Glutamatergic neuron (in vitro differentiated cells): Measurements from ENCODE around the gene SNX13. TPM values are rescaled to one million over a fixed set of nuclear protein-coding genes. Genes with fewer than 3 reads are reported as not detected.

Source experiments
- DNase-seq: peaks from one replicate; pipeline ENCODE4 v3.0.0; 2022
- H3K27ac Mint-ChIP-seq: one replicate; pipeline ENCODE4 v1.8.0; 2020; ENCODE audit warnings: mild to moderate bottlenecking, mixed read lengths, inconsistent platforms; ENCODE audit not compliant: unreplicated experiment
- H3K27me3 Mint-ChIP-seq: one replicate; pipeline ENCODE4 v1.8.0; 2020; ENCODE audit warnings: mild to moderate bottlenecking, moderate library complexity, mixed read lengths, inconsistent platforms; ENCODE audit not compliant: unreplicated experiment
- H3K36me3 Mint-ChIP-seq: one replicate; pipeline ENCODE4 v1.8.0; 2020; ENCODE audit warnings: mild to moderate bottlenecking, mixed read lengths, inconsistent platforms; ENCODE audit not compliant: unreplicated experiment
- H3K4me1 Mint-ChIP-seq: one replicate; pipeline ENCODE4 v1.8.0; 2020; ENCODE audit warnings: mild to moderate bottlenecking, low read depth, mixed read lengths, inconsistent platforms; ENCODE audit not compliant: unreplicated experiment
- H3K4me3 Mint-ChIP-seq: one replicate; pipeline ENCODE4 v1.8.0; 2020; ENCODE audit warnings: mild to moderate bottlenecking, mixed read lengths, inconsistent platforms; ENCODE audit not compliant: unreplicated experiment
- H3K9me3 Mint-ChIP-seq: one replicate; pipeline ENCODE4 v1.8.0; 2020; ENCODE audit warnings: mild to moderate bottlenecking, moderate library complexity, mixed read lengths, inconsistent platforms; ENCODE audit not compliant: unreplicated experiment
- CTCF ChIP-seq: fragments of 200-600 bp; sonication (generic); IDR thresholded peaks from one replicate; pipeline ENCODE4 v1.5.0; 2021; ENCODE audit not compliant: partially characterized antibody, unreplicated experiment
- total RNA-seq: library from RNA; stranded (reverse); fragmentation: NEBNext Ultra II Directional; extraction: Animal tissue kit (Norgen Biotek cat#: 25700); gene quantifications from one replicate; pipeline ENCODE4 v1.2.1, GENCODE V29; 2021; ENCODE audit not compliant: unreplicated experiment

Gene SNX13
- total RNA-seq, 1 donor from 2014 or later, result 29.9 TPM

DNA sequence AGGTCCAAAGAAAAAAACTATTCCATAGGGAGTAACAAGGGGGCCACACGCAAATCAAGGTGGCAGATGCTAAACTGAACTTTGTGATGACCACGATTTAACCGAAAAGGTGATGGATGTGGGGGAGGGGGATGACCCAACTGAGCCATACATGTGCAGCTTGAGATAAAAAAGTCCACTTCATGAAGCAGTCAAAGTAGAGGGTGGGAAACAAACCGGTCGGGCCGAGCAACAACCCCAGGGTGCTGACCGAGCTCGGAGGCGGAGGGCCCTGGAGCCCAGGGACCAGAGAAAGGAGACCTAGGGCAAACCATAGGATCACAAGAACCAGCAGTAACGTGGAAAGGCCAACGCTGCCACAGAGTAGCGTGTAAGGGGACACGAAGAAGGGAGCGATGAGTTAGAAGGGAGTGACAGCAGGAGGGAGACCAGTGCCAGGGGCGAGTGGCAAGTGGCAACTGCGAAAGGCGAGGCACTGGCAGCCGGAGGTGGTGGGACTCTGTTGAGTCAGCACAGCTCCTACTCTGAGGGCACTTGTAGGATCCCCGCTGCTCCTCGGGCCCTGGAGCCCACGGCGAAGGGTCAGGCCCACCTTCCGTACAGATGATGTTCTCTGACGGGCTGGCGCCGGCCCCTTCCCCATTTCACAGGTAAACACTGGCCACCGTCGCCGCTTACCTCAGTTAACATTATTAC is 540 bp downstream of the SNX13 start:
- no peaks in the 10 kb centered on the region for H3K36me3 Mint-ChIP-seq
- TF ChIP-seq CTCF, result no peak
- peaks cover 8% of the 10 kb centered on the region for H3K9me3 Mint-ChIP-seq
- peak overlapping the region; percentile 94 for H3K27ac Mint-ChIP-seq
- peak overlapping the region; percentile 97 for H3K4me3 Mint-ChIP-seq
- DNase-seq, result peak; percentile 42
- peaks cover 8% of the 10 kb centered on the region for H3K27me3 Mint-ChIP-seq
- peaks cover 15% of the 10 kb centered on the region for H3K4me1 Mint-ChIP-seq

- H3K27me3 Mint-ChIP-seq, result peaks cover 8% of the 10 kb centered on the region
- H3K4me1 Mint-ChIP-seq, result peaks cover 15% of the 10 kb centered on the region
- peaks cover 8% of the 10 kb centered on the region for H3K9me3 Mint-ChIP-seq
- peak overlapping the region; percentile 94 for H3K27ac Mint-ChIP-seq
- no peak for DNase-seq
- no peaks in the 10 kb centered on the region for H3K36me3 Mint-ChIP-seq
- H3K4me3 Mint-ChIP-seq, result peak overlapping the region; percentile 97
- no peak for TF ChIP-seq CTCF
Measured at GRCh38 chr7:17939211-17939605, 1.1 kb downstream of the SNX13 start.

DNA sequence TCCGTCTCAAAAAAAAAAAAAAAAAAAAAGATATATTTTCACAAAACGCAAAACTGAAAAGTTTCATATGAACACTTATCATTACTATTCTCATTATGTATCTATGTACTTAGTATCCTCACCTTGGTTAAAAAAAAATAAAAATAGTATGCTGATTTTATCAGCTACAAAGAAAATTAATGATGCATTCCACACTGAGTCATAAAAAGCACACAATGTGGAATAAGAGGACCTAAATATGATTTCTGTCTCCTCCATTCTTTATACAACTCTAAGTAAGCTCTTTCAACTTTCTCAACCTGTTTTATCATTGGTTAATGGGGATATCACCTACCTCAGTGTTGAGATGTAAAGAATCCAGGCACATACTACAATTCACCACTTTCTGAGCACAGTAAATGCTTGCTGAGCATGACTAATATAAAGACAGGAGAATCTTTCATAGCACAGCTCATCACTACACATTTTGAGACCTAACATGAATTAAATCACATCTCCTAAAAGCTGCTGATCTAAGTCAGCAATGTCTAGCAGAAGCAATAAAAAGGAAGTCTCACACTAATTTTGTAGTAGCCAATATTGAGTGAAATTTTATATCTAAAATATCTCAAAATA is 2.7 kb downstream of the SNX13 start:
- TF ChIP-seq CTCF, result no peak
- H3K4me3 Mint-ChIP-seq, result peak overlapping the region; percentile 56
- H3K9me3 Mint-ChIP-seq, result peaks cover 8% of the 10 kb centered on the region
- H3K27me3 Mint-ChIP-seq, result peaks cover 8% of the 10 kb centered on the region
- no peak overlapping the region for H3K27ac Mint-ChIP-seq
- H3K4me1 Mint-ChIP-seq, result peaks cover 15% of the 10 kb centered on the region
- H3K36me3 Mint-ChIP-seq, result no peaks in the 10 kb centered on the region
- DNase-seq, result no peak

DNA sequence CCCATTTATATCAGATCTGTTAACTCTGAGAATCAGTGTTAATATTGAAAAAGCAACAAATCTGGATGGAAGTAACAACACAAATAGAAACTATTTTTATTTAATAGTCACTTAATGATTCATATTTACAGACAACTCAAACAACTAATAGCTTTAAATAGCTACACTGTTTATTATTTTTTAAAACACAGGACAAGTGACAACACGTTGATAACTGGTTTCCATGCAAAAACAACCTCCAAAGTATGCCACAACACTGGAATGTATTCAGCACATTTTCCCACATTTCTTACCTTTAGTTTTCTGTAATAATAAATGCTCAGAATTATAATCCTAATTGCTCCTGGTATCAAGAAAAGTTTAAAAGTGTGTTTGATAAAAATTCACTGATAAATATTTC is 4.0 kb downstream of the SNX13 start:
- H3K27me3 Mint-ChIP-seq, result peaks cover 7% of the 10 kb centered on the region
- no peak for TF ChIP-seq CTCF
- no peak for DNase-seq
- peaks cover 8% of the 10 kb centered on the region for H3K9me3 Mint-ChIP-seq
- H3K27ac Mint-ChIP-seq, result no peak overlapping the region
- peaks cover 18% of the 10 kb centered on the region for H3K4me1 Mint-ChIP-seq
- H3K4me3 Mint-ChIP-seq, result no peak overlapping the region
- no peaks in the 10 kb centered on the region for H3K36me3 Mint-ChIP-seq

- H3K36me3 Mint-ChIP-seq, result no peaks in the 10 kb centered on the region
- no peak overlapping the region for H3K4me3 Mint-ChIP-seq
- DNase-seq, result no peak
- peaks cover 5% of the 10 kb centered on the region for H3K9me3 Mint-ChIP-seq
- H3K27ac Mint-ChIP-seq, result no peak overlapping the region
- TF ChIP-seq CTCF, result no peak
- peaks cover 24% of the 10 kb centered on the region for H3K4me1 Mint-ChIP-seq
- H3K27me3 Mint-ChIP-seq, result peaks cover 3% of the 10 kb centered on the region
Measured at GRCh38 chr7:17934612-17935240, 5.6 kb downstream of the SNX13 start.
